GOT3 (cell line): ENCODE data around the gene GNAO1.

ENCODE experiments used
- DNase-seq: peaks from one replicate; lab custom pipeline; 2025; ENCODE audit warnings: mixed read lengths; lab: John Stamatoyannopoulos, UW

The GNAO1 gene

DNA sequence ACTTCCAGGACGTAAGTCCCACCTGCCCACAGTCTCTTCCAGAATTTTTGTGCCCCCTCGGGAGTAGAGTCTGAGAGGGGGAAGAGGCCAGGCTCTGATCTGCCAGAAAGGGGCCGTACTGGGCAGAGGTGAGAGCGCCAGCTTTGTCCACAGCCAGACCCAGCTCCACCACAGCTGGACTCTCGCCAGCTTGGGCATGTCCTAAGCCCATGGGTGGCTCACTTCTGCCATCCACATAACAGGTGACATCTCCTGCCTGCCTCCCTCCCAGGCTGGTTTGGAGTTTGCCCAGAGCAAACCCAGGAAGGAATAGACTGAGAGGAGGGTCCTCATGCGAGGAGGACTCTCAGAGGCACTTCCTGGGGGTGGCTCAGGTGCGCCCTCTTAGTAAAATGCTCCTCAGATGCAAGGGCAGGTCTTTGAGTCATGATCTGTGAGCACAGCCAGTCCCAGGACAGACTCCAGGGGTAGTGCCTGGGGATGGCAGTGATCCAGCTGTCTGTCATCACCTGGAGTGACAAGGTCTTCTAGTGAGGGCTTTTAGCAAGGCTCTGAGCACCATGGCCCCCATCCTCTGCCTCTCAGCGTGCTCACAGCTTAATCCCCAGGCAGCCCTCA lies 144.9 kb downstream of the GNAO1 start:
- DNase-seq: no peak

- no peak for DNase-seq
Measured at GRCh38 chr16:56336711-56337110, 145.4 kb downstream of the GNAO1 start.

DNA sequence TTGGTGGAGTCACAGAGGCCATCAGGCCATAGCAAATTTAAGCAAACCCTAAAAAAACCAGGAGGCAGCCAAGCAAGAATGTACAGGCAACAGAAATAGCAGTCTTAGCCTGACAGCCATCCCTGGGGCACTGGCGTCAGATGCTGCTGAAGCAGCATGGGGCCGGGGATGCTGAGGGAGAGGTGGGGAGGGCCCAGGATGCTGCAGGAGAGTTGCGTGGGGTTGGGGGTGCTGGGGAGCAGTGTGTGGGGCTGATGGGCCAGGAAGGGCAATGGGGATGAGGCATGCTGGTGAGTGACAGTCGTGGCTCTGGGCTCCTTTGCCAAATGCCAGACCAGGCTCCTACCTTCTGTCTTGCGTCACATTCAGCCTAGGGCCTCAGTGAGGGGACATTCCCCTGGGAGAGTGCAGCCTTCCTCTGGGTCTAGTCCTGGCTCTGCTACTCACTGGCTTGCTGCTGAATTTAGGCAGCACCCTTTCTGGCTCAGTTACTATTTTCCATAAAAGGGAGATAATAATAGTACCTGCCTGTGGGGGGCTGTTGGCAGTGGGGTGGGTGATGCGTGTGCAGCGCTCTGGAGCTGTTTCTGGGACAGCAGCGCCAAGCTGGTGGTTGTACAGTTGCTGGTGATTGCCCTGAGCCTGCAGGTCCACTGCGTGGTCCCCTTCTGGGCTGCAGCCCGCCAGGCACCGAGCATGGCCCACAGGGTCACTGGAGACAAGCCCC lies 146.0 kb downstream of the GNAO1 start:
- DNase-seq: no peak

GRCh38 chr16:56337858-56338325 lies 146.6 kb downstream of the GNAO1 start:
- DNase-seq: no peak

- no peak for DNase-seq
Measured at GRCh38 chr16:56338566-56339318, 147.5 kb downstream of the GNAO1 start.

- DNase-seq: no peak
Measured at GRCh38 chr16:56339431-56340195, 148.3 kb downstream of the GNAO1 start.

- no peak for DNase-seq
Measured at GRCh38 chr16:56340416-56340815, 149.1 kb downstream of the GNAO1 start.

DNA sequence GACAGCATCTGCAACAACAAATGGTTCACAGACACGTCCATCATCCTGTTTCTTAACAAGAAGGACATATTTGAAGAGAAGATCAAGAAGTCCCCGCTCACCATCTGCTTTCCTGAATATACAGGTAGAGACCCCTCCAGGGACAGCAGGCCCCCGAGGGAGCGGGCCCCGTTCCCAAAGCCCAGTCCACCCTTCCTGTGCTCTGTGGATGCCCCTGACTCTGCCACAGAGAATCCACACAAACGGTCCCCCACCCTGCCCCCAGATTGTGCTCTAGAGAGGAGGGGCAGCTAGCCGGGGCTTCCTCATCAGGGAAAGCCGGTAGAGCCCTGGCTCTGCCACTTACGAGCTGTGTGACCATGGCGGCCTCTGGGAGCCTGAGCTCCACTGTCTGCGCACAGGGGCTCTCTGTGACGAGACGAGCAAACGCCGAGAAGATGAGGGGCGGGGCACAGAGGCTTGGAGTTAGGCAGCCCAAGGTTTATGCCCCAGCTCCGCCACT lies 149.6 kb downstream of the GNAO1 start:
- no peak for DNase-seq

GRCh38 chr16:56341656-56342399 lies 150.5 kb downstream of the GNAO1 start:
- no peak for DNase-seq

GRCh38 chr16:56343661-56344517 lies 152.6 kb downstream of the GNAO1 start:
- DNase-seq: no peak

- no peak for DNase-seq
Measured at GRCh38 chr16:56344518-56345405, 153.5 kb downstream of the GNAO1 start.

DNA sequence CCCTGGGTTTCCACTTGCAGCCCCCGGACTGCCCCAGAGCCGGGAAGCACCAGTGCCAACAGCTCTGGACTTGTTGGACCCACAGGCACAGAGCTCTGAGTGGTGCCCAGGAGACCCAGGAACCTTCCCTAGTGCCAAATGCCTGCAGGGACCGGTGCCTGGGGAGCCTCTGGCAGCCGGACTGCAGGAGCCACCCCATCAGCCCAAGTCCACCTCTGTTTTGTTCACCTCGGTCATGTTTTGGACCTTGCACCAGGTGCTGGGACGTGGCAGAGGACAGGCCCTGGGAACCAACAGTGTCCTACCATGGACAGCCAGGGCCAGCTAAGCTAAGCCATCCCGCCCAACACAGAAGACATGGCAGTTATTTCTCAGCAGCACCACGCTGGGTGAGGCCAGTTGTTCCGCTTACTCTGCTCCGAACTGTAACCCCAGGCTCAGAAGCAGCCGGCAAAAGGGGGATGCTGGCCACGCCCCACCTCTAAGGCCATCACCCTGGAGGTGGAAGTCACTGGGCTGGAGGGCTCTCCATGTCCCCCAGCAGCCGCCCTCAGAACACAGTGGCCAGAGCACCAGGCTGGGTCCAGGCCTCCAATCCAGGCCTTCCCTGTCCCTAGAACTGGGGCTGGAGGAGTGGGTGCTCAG lies 154.2 kb downstream of the GNAO1 start:
- DNase-seq: no peak

DNA sequence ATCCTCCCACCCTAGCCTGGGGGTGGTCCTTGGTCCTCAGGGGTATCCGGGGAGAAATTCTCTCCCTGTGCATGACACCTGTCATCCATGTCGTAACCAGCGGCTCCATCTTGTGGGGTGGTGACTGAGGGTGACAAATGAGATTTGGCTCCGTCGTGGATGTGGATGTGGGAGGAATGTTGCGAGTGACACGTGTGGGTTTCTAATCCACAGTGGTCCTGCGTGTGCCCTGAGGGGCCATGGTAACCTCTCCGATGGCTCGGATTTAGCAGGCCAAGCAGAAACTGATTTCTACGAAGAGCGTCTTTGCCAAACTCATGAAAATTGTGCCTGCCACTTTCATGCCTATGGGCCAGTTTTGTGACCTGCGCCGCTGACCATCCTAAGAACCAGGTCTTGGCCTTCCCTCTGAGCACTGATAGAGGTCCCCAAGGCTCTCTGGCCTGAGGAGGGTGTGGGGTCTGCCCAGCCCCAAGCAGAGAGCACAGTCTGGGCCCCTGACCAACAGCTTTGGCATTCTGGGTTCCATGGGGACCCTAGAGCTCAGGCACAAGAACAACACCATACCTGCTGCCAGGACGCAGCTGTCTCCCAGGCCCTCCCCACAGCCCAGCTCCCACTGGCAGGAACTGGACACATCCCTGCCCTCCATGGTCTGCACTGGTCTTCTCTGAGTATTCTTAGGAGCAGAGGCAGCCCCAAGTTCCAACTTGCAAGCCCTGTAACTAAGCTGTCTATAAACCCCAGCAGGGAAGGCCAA lies 155.0 kb downstream of the GNAO1 start:
- DNase-seq: no peak

- DNase-seq: no peak
Measured at GRCh38 chr16:56347166-56347565, 155.9 kb downstream of the GNAO1 start.

GRCh38 chr16:56347670-56348069 lies 156.4 kb downstream of the GNAO1 start:
- DNase-seq: no peak

DNA sequence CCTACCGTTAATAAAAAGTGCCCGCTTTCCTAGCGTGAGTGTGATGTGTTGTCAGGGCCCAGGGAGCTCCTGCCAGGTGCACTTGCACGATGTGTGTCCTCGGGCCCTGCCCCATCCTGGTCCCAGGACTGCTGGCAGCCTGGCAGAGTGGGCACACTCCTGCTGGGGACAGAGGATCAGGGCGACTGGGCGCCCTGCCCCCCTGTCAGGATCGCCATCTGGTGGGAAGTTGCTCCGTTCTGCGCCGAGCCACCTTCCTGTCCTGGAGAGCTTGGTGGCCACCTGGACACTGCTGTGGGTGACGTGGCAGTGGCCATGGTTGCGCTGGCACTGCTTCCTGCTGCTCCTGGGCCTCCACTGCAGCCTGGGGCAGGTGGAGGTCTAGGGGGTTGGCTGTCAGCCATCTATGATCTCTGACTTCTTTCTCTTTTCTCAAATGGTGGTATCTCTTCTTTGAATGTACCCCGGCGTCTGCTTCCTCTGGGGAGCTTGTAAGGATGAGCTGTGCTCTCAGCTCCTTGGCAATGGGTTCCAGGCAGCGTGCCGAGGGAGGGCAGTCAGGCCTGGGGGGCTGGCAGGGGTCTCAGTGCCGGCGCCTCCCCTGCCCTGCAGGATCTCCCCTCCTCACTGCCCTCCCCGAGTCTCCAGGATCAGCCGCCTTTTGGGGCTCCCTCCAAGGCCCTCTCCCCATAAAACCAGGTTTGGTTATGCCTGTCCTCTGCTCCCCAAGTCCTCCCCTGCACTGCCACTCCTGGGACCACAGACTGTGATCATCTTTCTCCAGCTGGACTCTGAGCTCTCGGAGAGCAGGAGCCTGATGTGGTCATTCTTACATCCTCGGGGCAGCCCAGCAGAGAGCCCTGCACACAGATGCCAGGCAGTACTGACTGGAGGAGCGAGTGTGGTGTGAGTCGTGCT lies 157.1 kb downstream of the GNAO1 start:
- no peak for DNase-seq

- no peak for DNase-seq
Measured at GRCh38 chr16:56349086-56349415, 157.8 kb downstream of the GNAO1 start.
